ACC112 (cell line): ENCODE measurements around the gene ZFAND2A.
"Not testable (repeated sequence)": the region's sequence is repeated elsewhere in the genome, so short reads cannot be mapped to it uniquely, and the experiment has no call there.

Experiments used
- H2AFZ ChIP-seq: fragments of 200-600 bp; sonication (generic); one replicate; pipeline ENCODE4 v1.6.0; 2017; ENCODE audit warnings: antibody characterized with exemption, low read length; ENCODE audit not compliant: unreplicated experiment
- H3K27ac ChIP-seq: fragments of 200-600 bp; sonication (generic); 2 replicates; pipeline ENCODE4 v1.5.1; 2014; ENCODE audit warnings: low read depth, mild to moderate bottlenecking, antibody characterized with exemption, low read length, moderate library complexity
- H3K27me3 ChIP-seq: fragments of 200-600 bp; sonication (generic); 2 replicates; pipeline ENCODE4 v1.6.1; 2014; ENCODE audit warnings: mild to moderate bottlenecking, antibody characterized with exemption, low read length, moderate library complexity, mixed read lengths; ENCODE audit not compliant: insufficient read depth
- H3K36me3 ChIP-seq: fragments of 200-600 bp; sonication (generic); 2 replicates; pipeline ENCODE4 v1.6.1; 2016; ENCODE audit warnings: mild to moderate bottlenecking, antibody characterized with exemption, low read length, moderate library complexity, mixed read lengths; ENCODE audit not compliant: insufficient read depth
- H3K4me1 ChIP-seq: fragments of 200-600 bp; sonication (generic); one replicate; pipeline ENCODE4 v1.6.1; 2016; ENCODE audit warnings: low read length, mixed read lengths; ENCODE audit not compliant: insufficient read depth, unreplicated experiment, control insufficient read depth
- H3K4me3 ChIP-seq: fragments of 200-600 bp; sonication (generic); 2 replicates; pipeline ENCODE4 v1.5.1; 2014; ENCODE audit warnings: mild to moderate bottlenecking, low read depth, low read length
- H3K79me2 ChIP-seq: fragments of 200-600 bp; sonication (generic); one replicate; pipeline ENCODE4 v1.6.0; 2016; ENCODE audit warnings: low read length; ENCODE audit not compliant: control insufficient read depth, unreplicated experiment, insufficient read depth

ZFAND2A gene

GRCh38 chr7:1159231-1159630 is 765 bp downstream of the ZFAND2A start:
- H3K4me3 ChIP-seq, result peak overlapping the region; percentile 96
- not testable (repeated sequence) for H2AFZ ChIP-seq, H3K27ac ChIP-seq, H3K27me3 ChIP-seq
- H3K36me3 ChIP-seq, result peaks cover 11% of the 10 kb centered on the region; the same call in 1 of the 2 replicates
- H3K4me1 ChIP-seq, result peaks cover 24% of the 10 kb centered on the region
- peaks cover 32% of the 10 kb centered on the region for H3K79me2 ChIP-seq

- Histone ChIP-seq H2AFZ (no peak overlapping the region), H3K27ac (no peak overlapping the region), H3K4me1 (peaks cover 24% of the 10 kb centered on the region), H3K79me2 (peaks cover 32% of the 10 kb centered on the region), H3K36me3 (peaks cover 7% of the 10 kb centered on the region; the same call in 1 of the 2 replicates), H3K4me3 (peak overlapping the region; percentile 96), H3K27me3 (no peaks in the 10 kb centered on the region)
These were observed 1.5 kb downstream of the ZFAND2A start for GRCh38 chr7:1158203-1159126.

GRCh38 chr7:1156782-1157535 is 3.0 kb downstream of the ZFAND2A start:
- Histone ChIP-seq H3K27me3 (no peaks in the 10 kb centered on the region), H3K79me2 (peaks cover 32% of the 10 kb centered on the region), H3K4me3 (peak overlapping the region; percentile 96), H3K4me1 (peaks cover 24% of the 10 kb centered on the region), H3K36me3 (peaks cover 10% of the 10 kb centered on the region; the same call in 1 of the 2 replicates), H2AFZ (no peak overlapping the region), H3K27ac (peak overlapping the region; percentile 65)

GRCh38 chr7:1155818-1156781 is 3.9 kb downstream of the ZFAND2A start:
- Histone ChIP-seq H3K4me1 (peaks cover 24% of the 10 kb centered on the region), H3K36me3 (peaks cover 10% of the 10 kb centered on the region; the same call in 1 of the 2 replicates), H3K27ac (peak overlapping the region; percentile 65; the same call in 1 of the 2 replicates), H3K79me2 (peaks cover 32% of the 10 kb centered on the region)
- H3K4me3 ChIP-seq, H2AFZ ChIP-seq, H3K27me3 ChIP-seq: not testable (repeated sequence)

GRCh38 chr7:1154172-1154739 is 5.7 kb downstream of the ZFAND2A start:
- Histone ChIP-seq H3K27me3 (no peaks in the 10 kb centered on the region), H2AFZ (no peak overlapping the region), H3K36me3 (peaks cover 10% of the 10 kb centered on the region; the same call in 1 of the 2 replicates), H3K4me1 (peaks cover 24% of the 10 kb centered on the region), H3K27ac (no peak overlapping the region), H3K4me3 (no peak overlapping the region), H3K79me2 (peaks cover 22% of the 10 kb centered on the region)

GRCh38 chr7:1152492-1152891 is 7.5 kb downstream of the ZFAND2A start:
- peaks cover 5% of the 10 kb centered on the region for H3K79me2 ChIP-seq
- H3K27me3 ChIP-seq, result no peaks in the 10 kb centered on the region
- peaks cover 12% of the 10 kb centered on the region for H3K4me1 ChIP-seq
- no peak overlapping the region for H3K4me3 ChIP-seq
- H2AFZ ChIP-seq, result no peak overlapping the region
- no peak overlapping the region for H3K27ac ChIP-seq
- H3K36me3 ChIP-seq, result peaks cover 10% of the 10 kb centered on the region; the same call in 1 of the 2 replicates

GRCh38 chr7:1151653-1152425 is 8.2 kb downstream of the ZFAND2A start:
- Histone ChIP-seq H3K4me3 (no peak overlapping the region), H3K27ac (no peak overlapping the region), H2AFZ (no peak overlapping the region), H3K4me1 (peaks cover 5% of the 10 kb centered on the region), H3K36me3 (peaks cover 10% of the 10 kb centered on the region; the same call in 1 of the 2 replicates), H3K27me3 (no peaks in the 10 kb centered on the region), H3K79me2 (peaks cover 3% of the 10 kb centered on the region)

GRCh38 chr7:1151156-1151555 is 8.8 kb downstream of the ZFAND2A start:
- H3K36me3 ChIP-seq, result peaks cover 10% of the 10 kb centered on the region; the same call in 1 of the 2 replicates
- H3K27ac ChIP-seq, result no peak overlapping the region
- H3K4me1 ChIP-seq, result no peaks in the 10 kb centered on the region
- peaks cover 3% of the 10 kb centered on the region for H3K79me2 ChIP-seq
- H2AFZ ChIP-seq, result no peak overlapping the region
- H3K4me3 ChIP-seq, result no peak overlapping the region
- H3K27me3 ChIP-seq, result no peaks in the 10 kb centered on the region

- Histone ChIP-seq H3K4me3 (no peak overlapping the region), H3K27ac (no peak overlapping the region), H3K27me3 (no peaks in the 10 kb centered on the region), H3K36me3 (peaks cover 10% of the 10 kb centered on the region; the same call in 1 of the 2 replicates), H2AFZ (no peak overlapping the region), H3K4me1 (no peaks in the 10 kb centered on the region), H3K79me2 (peaks cover 3% of the 10 kb centered on the region)
These were observed 9.5 kb downstream of the ZFAND2A start for GRCh38 chr7:1150400-1151002.
